ENCODE measurements around the gene FLT3. TPM values are rescaled to one million over a fixed set of nuclear protein-coding genes. Genes with fewer than 3 reads are reported as not detected.

Gene FLT3
- total and polyA plus RNA-seq, 9 of the 15 experiments (the other 6 are each of a cell fraction or from before 2014, with no cell fraction given): not detected

DNA sequence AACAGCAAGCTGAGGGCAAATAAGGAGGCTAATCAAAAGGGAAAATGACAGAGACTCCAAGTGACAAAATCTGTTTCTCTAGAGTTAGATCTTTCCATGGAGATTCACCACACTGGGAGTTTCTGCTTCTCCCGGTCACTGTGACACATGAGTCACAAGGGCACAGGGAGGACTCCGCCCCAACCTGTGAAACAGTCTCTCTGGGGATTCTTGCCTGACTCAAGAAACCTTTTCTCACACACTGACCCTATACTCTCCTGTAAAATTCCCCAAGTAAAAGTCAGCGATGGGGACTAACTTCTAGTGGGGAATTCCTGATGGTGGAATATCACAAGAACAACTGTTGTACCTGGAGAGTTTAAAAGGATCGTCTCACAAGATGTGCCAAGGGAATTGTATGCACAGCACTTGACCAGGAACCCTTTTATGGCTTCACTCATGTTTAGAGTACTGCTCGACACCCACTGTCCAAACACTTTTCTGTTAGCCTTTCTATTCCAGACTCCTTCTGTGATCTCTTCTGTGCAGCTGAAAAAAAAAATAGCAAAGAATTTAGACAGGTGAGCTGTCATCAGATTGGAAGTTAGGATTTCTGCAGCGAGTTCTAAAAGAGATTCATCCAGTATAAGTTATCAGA is 65.1 kb downstream of the FLT3 start (continued):
- TF ChIP-seq, protein P1, sequence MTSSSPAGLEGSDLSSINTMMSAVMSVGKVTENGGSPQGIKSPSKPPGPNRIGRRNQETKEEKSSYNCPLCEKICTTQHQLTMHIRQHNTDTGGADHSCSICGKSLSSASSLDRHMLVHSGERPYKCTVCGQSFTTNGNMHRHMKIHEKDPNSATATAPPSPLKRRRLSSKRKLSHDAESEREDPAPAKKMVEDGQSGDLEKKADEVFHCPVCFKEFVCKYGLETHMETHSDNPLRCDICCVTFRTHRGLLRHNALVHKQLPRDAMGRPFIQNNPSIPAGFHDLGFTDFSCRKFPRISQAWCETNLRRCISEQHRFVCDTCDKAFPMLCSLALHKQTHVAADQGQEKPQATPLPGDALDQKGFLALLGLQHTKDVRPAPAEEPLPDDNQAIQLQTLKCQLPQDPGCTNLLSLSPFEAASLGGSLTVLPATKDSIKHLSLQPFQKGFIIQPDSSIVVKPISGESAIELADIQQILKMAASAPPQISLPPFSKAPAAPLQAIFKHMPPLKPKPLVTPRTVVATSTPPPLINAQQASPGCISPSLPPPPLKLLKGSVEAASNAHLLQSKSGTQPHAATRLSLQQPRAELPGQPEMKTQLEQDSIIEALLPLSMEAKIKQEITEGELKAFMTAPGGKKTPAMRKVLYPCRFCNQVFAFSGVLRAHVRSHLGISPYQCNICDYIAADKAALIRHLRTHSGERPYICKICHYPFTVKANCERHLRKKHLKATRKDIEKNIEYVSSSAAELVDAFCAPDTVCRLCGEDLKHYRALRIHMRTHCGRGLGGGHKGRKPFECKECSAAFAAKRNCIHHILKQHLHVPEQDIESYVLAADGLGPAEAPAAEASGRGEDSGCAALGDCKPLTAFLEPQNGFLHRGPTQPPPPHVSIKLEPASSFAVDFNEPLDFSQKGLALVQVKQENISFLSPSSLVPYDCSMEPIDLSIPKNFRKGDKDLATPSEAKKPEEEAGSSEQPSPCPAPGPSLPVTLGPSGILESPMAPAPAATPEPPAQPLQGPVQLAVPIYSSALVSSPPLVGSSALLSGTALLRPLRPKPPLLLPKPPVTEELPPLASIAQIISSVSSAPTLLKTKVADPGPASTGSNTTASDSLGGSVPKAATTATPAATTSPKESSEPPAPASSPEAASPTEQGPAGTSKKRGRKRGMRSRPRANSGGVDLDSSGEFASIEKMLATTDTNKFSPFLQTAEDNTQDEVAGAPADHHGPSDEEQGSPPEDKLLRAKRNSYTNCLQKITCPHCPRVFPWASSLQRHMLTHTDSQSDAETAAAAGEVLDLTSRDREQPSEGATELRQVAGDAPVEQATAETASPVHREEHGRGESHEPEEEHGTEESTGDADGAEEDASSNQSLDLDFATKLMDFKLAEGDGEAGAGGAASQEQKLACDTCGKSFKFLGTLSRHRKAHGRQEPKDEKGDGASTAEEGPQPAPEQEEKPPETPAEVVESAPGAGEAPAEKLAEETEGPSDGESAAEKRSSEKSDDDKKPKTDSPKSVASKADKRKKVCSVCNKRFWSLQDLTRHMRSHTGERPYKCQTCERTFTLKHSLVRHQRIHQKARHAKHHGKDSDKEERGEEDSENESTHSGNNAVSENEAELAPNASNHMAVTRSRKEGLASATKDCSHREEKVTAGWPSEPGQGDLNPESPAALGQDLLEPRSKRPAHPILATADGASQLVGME (CRISPR knock-in tag; IDR thresholded peaks at IDR 0.05): no peak
- TF ChIP-seq ZBTB8A (IDR thresholded peaks at IDR 0.05; ENCODE audit: partially characterized antibody) (no peak), ZNF644 (tag; IDR thresholded peaks at IDR 0.05; ENCODE audit: low read depth) (no peak), MEF2D (tag; conservative IDR thresholded peaks at IDR 0.05; ENCODE audit: low read depth) (no peak), MTA3 (IDR thresholded peaks at IDR 0.05; ENCODE audit: borderline replicate concordance) (no peak), ETS2 (tag; IDR thresholded peaks at IDR 0.05; ENCODE audit: borderline replicate concordance, poor library complexity, severe bottlenecking) (no peak), PHF21A (IDR thresholded peaks at IDR 0.05; ENCODE audit: borderline replicate concordance, low read depth) (no peak), NFE2L1 (tag; IDR thresholded peaks at IDR 0.05; ENCODE audit: borderline replicate concordance, low read depth) (no peak), MTA1 (IDR thresholded peaks at IDR 0.05; ENCODE audit: borderline replicate concordance) (no peak)
- TF ChIP-seq, protein P2, sequence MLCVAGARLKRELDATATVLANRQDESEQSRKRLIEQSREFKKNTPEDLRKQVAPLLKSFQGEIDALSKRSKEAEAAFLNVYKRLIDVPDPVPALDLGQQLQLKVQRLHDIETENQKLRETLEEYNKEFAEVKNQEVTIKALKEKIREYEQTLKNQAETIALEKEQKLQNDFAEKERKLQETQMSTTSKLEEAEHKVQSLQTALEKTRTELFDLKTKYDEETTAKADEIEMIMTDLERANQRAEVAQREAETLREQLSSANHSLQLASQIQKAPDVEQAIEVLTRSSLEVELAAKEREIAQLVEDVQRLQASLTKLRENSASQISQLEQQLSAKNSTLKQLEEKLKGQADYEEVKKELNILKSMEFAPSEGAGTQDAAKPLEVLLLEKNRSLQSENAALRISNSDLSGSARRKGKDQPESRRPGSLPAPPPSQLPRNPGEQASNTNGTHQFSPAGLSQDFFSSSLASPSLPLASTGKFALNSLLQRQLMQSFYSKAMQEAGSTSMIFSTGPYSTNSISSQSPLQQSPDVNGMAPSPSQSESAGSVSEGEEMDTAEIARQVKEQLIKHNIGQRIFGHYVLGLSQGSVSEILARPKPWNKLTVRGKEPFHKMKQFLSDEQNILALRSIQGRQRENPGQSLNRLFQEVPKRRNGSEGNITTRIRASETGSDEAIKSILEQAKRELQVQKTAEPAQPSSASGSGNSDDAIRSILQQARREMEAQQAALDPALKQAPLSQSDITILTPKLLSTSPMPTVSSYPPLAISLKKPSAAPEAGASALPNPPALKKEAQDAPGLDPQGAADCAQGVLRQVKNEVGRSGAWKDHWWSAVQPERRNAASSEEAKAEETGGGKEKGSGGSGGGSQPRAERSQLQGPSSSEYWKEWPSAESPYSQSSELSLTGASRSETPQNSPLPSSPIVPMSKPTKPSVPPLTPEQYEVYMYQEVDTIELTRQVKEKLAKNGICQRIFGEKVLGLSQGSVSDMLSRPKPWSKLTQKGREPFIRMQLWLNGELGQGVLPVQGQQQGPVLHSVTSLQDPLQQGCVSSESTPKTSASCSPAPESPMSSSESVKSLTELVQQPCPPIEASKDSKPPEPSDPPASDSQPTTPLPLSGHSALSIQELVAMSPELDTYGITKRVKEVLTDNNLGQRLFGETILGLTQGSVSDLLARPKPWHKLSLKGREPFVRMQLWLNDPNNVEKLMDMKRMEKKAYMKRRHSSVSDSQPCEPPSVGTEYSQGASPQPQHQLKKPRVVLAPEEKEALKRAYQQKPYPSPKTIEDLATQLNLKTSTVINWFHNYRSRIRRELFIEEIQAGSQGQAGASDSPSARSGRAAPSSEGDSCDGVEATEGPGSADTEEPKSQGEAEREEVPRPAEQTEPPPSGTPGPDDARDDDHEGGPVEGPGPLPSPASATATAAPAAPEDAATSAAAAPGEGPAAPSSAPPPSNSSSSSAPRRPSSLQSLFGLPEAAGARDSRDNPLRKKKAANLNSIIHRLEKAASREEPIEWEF (CRISPR knock-in tag; IDR thresholded peaks at IDR 0.05): no peak
- TF ChIP-seq, protein P3, sequence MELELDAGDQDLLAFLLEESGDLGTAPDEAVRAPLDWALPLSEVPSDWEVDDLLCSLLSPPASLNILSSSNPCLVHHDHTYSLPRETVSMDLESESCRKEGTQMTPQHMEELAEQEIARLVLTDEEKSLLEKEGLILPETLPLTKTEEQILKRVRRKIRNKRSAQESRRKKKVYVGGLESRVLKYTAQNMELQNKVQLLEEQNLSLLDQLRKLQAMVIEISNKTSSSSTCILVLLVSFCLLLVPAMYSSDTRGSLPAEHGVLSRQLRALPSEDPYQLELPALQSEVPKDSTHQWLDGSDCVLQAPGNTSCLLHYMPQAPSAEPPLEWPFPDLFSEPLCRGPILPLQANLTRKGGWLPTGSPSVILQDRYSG (tag; conservative IDR thresholded peaks at IDR 0.05; ENCODE audit: low read depth): no peak

All from K562 (cell line).